K562 (cell line): ENCODE results near the gene C14orf180. TPM values are rescaled to one million over a fixed set of nuclear protein-coding genes. Genes with fewer than 3 reads are reported as not detected.

ENCODE experiments used
- ATAC-seq: fragments of 200-7000 bp; cut with Tn5 transposase; 3 replicates; pipeline ENCODE4 v1.9.1; 2020; ENCODE audit warnings: moderate library complexity
- BruUV-seq: library from RNA; stranded (reverse); fragments of 400-500 nt; replicated peaks from 2 replicates; lab custom pipeline; 2021; lab: Mats Ljungman, UMichigan
- CTCF ChIA-PET: fragments of 300-600 bp; formaldehyde crosslinking; extraction: SDS; loops from one replicate; lab custom pipeline; 2021; ENCODE audit warnings: low intra/inter-chr PET ratio; lab: Yijun Ruan, JAX
- POLR2A ChIA-PET: fragments of 300-600, 350-650 bp; sonication (Branson Sonifier 250); formaldehyde crosslinking; extraction: SDS; loops from one replicate; lab custom pipeline; 2021; ENCODE audit warnings: antibody characterized with exemption, inconsistent platforms; lab: Yijun Ruan, JAX
- DNase-seq, 4 experiments: peaks; one replicate each; pipeline versions ENCODE4 v3.0.0 to v3.0.0-alpha.2; 2011 to 2018; ENCODE audit warnings: low spot score in 3 of 4, mixed read lengths in 3 of 4; ENCODE audit errors: extremely low read depth in 1 of 4
- FAIRE-seq: peaks from 2 replicates; lab custom pipeline; 2011; peaks lifted over from hg19 to GRCh38; lab: Jason Lieb, UNC
- H2AFZ ChIP-seq: 2 replicates; pipeline ENCODE4 v1.6.0; 2011; ENCODE audit warnings: low read depth, low read length, control low read depth, inconsistent platforms
- H3K27ac ChIP-seq: fragments of 200-600 bp; 3 replicates; pipeline ENCODE4 v1.8.0; 2011; ENCODE audit warnings: low read depth, mild to moderate bottlenecking, control low read depth, inconsistent platforms, low read length, moderate library complexity, mixed read lengths; ENCODE audit errors: extremely low read depth
- H3K27me3 ChIP-seq, 2 experiments: fragments of 300-600 bp in 1 of 2; 2 replicates in 1 of 2; 3 replicates in 1 of 2; pipeline versions ENCODE4 v1.6.0 to v1.8.0; 2011; ENCODE audit warnings: inconsistent platforms in 2 of 2, low read length in 2 of 2, mild to moderate bottlenecking in 1 of 2, mixed read lengths in 1 of 2, moderate library complexity in 1 of 2; ENCODE audit not compliant: control insufficient read depth in 2 of 2, insufficient read depth in 2 of 2
- H3K36me3 ChIP-seq: fragments of 300-600 bp; 3 replicates; pipeline ENCODE4 v1.8.0; 2011; ENCODE audit warnings: mild to moderate bottlenecking, low read length, inconsistent platforms; ENCODE audit not compliant: control insufficient read depth, insufficient read depth
- H3K4me1 ChIP-seq, 2 experiments: fragments of 200-600 bp in 1 of 2; replicated peaks in 1 of 2; 2 replicates in 1 of 2; 3 replicates in 1 of 2; pipeline versions ENCODE4 v1.5.1 to v1.8.0; 2011; ENCODE audit warnings: inconsistent platforms in 2 of 2, low read length in 2 of 2, mild to moderate bottlenecking in 1 of 2, mixed read lengths in 1 of 2, moderate library complexity in 1 of 2; ENCODE audit not compliant: control insufficient read depth in 2 of 2, insufficient read depth in 2 of 2
- H3K4me2 ChIP-seq: 2 replicates; pipeline ENCODE4 v1.6.1; 2011; ENCODE audit warnings: low read length, control low read depth, inconsistent platforms, mixed read lengths; ENCODE audit not compliant: insufficient read depth
- H3K4me3 ChIP-seq: fragments of 200-600 bp; sonication (generic), shearing (Covaris generic); 2 replicates; pipeline ENCODE4 v1.5.1; 2016; ENCODE audit warnings: control low read depth, inconsistent platforms
- H3K79me2 ChIP-seq: fragments of 200-600 bp; 3 replicates; pipeline ENCODE4 v1.8.0; 2011; ENCODE audit warnings: low read length, inconsistent platforms; ENCODE audit not compliant: control insufficient read depth, insufficient read depth
- H3K9ac ChIP-seq, 2 experiments: 2 replicates each; pipeline versions ENCODE4 v1.6.0 to v1.6.1; 2011; ENCODE audit warnings: low read depth in 2 of 2, low read length in 2 of 2, control low read depth in 1 of 2, inconsistent platforms in 1 of 2, mild to moderate bottlenecking in 1 of 2, mixed read lengths in 1 of 2; ENCODE audit not compliant: insufficient read depth in 1 of 2
- H3K9me1 ChIP-seq: one replicate; pipeline ENCODE4 v1.6.0; 2011; ENCODE audit warnings: inconsistent platforms, mild to moderate bottlenecking, low read length, moderate library complexity; ENCODE audit not compliant: control insufficient read depth, insufficient read depth
- H3K9me3 ChIP-seq: replicated peaks from 2 replicates; pipeline ENCODE4 v1.5.1; 2011; ENCODE audit warnings: low read depth, low read length, inconsistent platforms; ENCODE audit not compliant: control insufficient read depth, insufficient read depth
- H4K20me1 ChIP-seq: replicated peaks from 2 replicates; pipeline ENCODE4 v1.6.1; 2011; ENCODE audit warnings: low read length, inconsistent platforms, mixed read lengths; ENCODE audit not compliant: control insufficient read depth, insufficient read depth
- ZNF75A ChIP-seq: fragments of 450-650 bp; formaldehyde crosslinking; IDR thresholded peaks from 2 replicates; pipeline ENCODE4 v1.4.0; 2020; ENCODE audit warnings: mild to moderate bottlenecking
- WGBS: fragments of 100-300 bp; shearing (Covaris generic); methylation state at CpG from one replicate; pipeline ENCODE4 v1.1.6; 2016; ENCODE audit warnings: low coverage, mixed read lengths; ENCODE audit not compliant: insufficient coverage; ENCODE audit errors: missing lambda C conversion rate; 5-methylcytosine and 5-hydroxymethylcytosine counted together
- in situ Hi-C: fragments of 300-500 bp; cut with MboI; formaldehyde crosslinking; loops from 4 replicates; pipeline ENCODE4 v1.15.0; 2018; ENCODE audit warnings: inconsistent platforms, mixed read lengths
- intact Hi-C: fragments of 100-400 bp; cut with micrococcal nuclease; formaldehyde crosslinking; loops from 2 replicates; pipeline ENCODE4 v1.14.2; 2022
- polyA plus RNA-seq, 8 experiments: library from polyadenylated mRNA; depleted of rRNA in 4 of 8; stranded (reverse) in 5 of 8; unstranded in 3 of 8; fragments of >200 nt; fragmentation: Nextera tagmentation in 2 of 8; fragmentation: Illumina TruSeq in 1 of 8; extraction: Ambion mirVana in 2 of 8; extraction: Trizol in 1 of 8; gene quantifications; 2 replicates each; pipeline versions ENCODE4 v1.2.1 to v1.2.3, GENCODE V29; 2011 to 2014; ENCODE audit warnings: inconsistent platforms in 1 of 8, missing spikeins in 1 of 8
- total RNA-seq, 7 experiments: library from RNA; depleted of rRNA in 6 of 7; stranded (reverse); fragments of >200 nt in 6 of 7; fragmentation: Illumina TruSeq in 2 of 7; extraction: Trizol in 2 of 7; gene quantifications; 2 replicates each; pipeline versions ENCODE4 v1.2.1 to v1.2.3, GENCODE V29; 2011 to 2021; ENCODE audit warnings: low replicate concordance in 1 of 7
- TF ChIP-seq, protein P1 (sequence below): fragments of 200-800 bp; sonication (Bioruptor generic); IDR thresholded peaks from 2 replicates; pipeline ENCODE4 v1.6.1; 2017; ENCODE audit warnings: missing genetic modification characterization, missing compliant biosample characterization
- TF ChIP-seq, protein P2 (sequence below), 2 experiments: fragments of 450-650 bp; formaldehyde crosslinking in 1 of 2; IDR thresholded peaks; 2 replicates each; pipeline versions ENCODE4 v1.4.0 to v1.6.1; 2014 to 2020; ENCODE audit warnings: mild to moderate bottlenecking in 2 of 2, borderline replicate concordance in 1 of 2, low read depth in 1 of 2

Gene C14orf180
- total and polyA plus RNA-seq, 9 of the 15 experiments (the other 6 are each of a cell fraction or from before 2014, with no cell fraction given), result not detected

DNA sequence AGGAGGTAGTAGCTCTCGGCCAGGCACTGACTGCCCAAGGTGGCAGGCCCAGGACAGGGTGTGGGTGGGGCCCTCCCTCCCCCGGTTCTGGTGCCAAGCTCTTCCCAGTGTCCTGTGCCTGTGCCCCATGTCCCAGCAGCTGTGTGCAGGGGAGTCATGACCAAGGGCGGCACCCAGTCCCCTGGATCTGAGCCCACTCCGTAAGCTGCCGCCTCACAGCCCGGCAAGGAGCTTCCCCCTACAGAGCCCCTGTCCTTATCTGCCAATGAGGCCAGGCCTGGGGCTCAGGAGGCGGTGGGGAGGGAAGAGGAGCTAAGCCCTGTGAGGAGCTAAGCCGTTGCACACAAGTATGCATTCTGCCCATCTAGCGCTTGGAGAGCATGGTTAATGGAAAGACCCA is 5.6 kb upstream of the C14orf180 start:
- H3K9me3 ChIP-seq, result no peaks in the 10 kb centered on the region
- peaks cover 0 to 22% of the 10 kb centered on the region in 2 experiments; a peak in 2 of 5 replicates for H3K27me3 ChIP-seq
- no peaks in the 10 kb centered on the region; the same call in none of the 2 replicates for H4K20me1 ChIP-seq
- peaks cover 11 to 59% of the 10 kb centered on the region in 2 experiments for H3K4me1 ChIP-seq
- no TSS peak for BruUV-seq
- in situ Hi-C loops (no loop called here), intact Hi-C loops (no loop called here)
- H3K79me2 ChIP-seq, result no peaks in the 10 kb centered on the region
- no peak for FAIRE-seq
- no peak overlapping the region for H3K27ac ChIP-seq
- TF ChIP-seq, protein P1, sequence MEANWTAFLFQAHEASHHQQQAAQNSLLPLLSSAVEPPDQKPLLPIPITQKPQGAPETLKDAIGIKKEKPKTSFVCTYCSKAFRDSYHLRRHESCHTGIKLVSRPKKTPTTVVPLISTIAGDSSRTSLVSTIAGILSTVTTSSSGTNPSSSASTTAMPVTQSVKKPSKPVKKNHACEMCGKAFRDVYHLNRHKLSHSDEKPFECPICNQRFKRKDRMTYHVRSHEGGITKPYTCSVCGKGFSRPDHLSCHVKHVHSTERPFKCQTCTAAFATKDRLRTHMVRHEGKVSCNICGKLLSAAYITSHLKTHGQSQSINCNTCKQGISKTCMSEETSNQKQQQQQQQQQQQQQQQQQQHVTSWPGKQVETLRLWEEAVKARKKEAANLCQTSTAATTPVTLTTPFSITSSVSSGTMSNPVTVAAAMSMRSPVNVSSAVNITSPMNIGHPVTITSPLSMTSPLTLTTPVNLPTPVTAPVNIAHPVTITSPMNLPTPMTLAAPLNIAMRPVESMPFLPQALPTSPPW (CRISPR knock-in tag), result peak; percentile 25; the same call in 1 of the 2 replicates
- no peak for TF ChIP-seq ZNF75A
- TF ChIP-seq, protein P2, sequence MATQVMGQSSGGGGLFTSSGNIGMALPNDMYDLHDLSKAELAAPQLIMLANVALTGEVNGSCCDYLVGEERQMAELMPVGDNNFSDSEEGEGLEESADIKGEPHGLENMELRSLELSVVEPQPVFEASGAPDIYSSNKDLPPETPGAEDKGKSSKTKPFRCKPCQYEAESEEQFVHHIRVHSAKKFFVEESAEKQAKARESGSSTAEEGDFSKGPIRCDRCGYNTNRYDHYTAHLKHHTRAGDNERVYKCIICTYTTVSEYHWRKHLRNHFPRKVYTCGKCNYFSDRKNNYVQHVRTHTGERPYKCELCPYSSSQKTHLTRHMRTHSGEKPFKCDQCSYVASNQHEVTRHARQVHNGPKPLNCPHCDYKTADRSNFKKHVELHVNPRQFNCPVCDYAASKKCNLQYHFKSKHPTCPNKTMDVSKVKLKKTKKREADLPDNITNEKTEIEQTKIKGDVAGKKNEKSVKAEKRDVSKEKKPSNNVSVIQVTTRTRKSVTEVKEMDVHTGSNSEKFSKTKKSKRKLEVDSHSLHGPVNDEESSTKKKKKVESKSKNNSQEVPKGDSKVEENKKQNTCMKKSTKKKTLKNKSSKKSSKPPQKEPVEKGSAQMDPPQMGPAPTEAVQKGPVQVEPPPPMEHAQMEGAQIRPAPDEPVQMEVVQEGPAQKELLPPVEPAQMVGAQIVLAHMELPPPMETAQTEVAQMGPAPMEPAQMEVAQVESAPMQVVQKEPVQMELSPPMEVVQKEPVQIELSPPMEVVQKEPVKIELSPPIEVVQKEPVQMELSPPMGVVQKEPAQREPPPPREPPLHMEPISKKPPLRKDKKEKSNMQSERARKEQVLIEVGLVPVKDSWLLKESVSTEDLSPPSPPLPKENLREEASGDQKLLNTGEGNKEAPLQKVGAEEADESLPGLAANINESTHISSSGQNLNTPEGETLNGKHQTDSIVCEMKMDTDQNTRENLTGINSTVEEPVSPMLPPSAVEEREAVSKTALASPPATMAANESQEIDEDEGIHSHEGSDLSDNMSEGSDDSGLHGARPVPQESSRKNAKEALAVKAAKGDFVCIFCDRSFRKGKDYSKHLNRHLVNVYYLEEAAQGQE (IDR thresholded peaks at IDR 0.05; ENCODE audit: borderline replicate concordance), result no peak
- TF ChIP-seq, protein P2 (CRISPR knock-in tag; IDR thresholded peaks at IDR 0.05; ENCODE audit: low read depth), result no peak
- peak in 3 of 4 experiments; percentile 20 to 35 (median 29) for DNase-seq
- peak; percentile 30; the same call in 2 of the 3 replicates for ATAC-seq
- H3K9me1 ChIP-seq, result no peaks in the 10 kb centered on the region
- no peak overlapping the region for H3K4me3 ChIP-seq
- POLR2A ChIA-PET, result interaction anchor here (0.6 to 0.9 kb wide), 4 partner anchors 8 to 44 kb away, joined by 3 to 4 read pairs (median 4); no protein-coding TSS in a partner anchor
- WGBS, result 0% methylated on average over 8 of the region's 9 CpGs
- no peak overlapping the region; a peak in 1 of 4 replicates for H3K9ac ChIP-seq
- H3K4me2 ChIP-seq, result no peak overlapping the region
- H3K36me3 ChIP-seq, result no peaks in the 10 kb centered on the region
- CTCF ChIA-PET, result no interaction called here
- no peak overlapping the region for H2AFZ ChIP-seq
